Mesodermal cell (in vitro differentiated cells): ENCODE results near the gene ZNF76.

Experiments used
- H3K27ac ChIP-seq: 2 replicates; pipeline ENCODE4 v1.7.0; 2013; ENCODE audit warnings: mild to moderate bottlenecking, low read depth, low read length, moderate library complexity; ENCODE audit not compliant: severe bottlenecking
- H3K36me3 ChIP-seq: 2 replicates; pipeline ENCODE4 v1.7.1; 2013; ENCODE audit warnings: mild to moderate bottlenecking, low read length, moderate library complexity; ENCODE audit not compliant: control insufficient read depth, insufficient read depth
- H3K4me1 ChIP-seq: one replicate; pipeline ENCODE4 v1.7.1; 2013; ENCODE audit warnings: mild to moderate bottlenecking, low read length; ENCODE audit not compliant: insufficient read depth, control insufficient read depth, poor library complexity, severe bottlenecking
- H3K4me3 ChIP-seq: 2 replicates; pipeline ENCODE4 v1.7.0; 2013; ENCODE audit warnings: low read length, control low read depth, mild to moderate bottlenecking; ENCODE audit not compliant: insufficient read depth, poor library complexity, severe bottlenecking; ENCODE audit errors: extremely low read depth
- H3K9me3 ChIP-seq: 2 replicates; pipeline ENCODE4 v1.7.1; 2013; ENCODE audit warnings: mild to moderate bottlenecking, low read length, moderate library complexity; ENCODE audit not compliant: control insufficient read depth
- WGBS, 2 experiments: methylation state at CpG; one replicate each; pipeline ENCODE4 v1.1.5; 2013; ENCODE audit warnings: missing lambda C conversion rate in 2 of 2; ENCODE audit not compliant: insufficient coverage in 2 of 2; 5-methylcytosine and 5-hydroxymethylcytosine counted together

The ZNF76 gene

GRCh38 chr6:35267446-35267845 lies 7.9 kb downstream of the ZNF76 start:
- no peak overlapping the region for H3K27ac ChIP-seq
- H3K9me3 ChIP-seq = no peaks in the 10 kb centered on the region

GRCh38 chr6:35267897-35268296 lies 8.4 kb downstream of the ZNF76 start:
- WGBS, 2 experiments = 57% methylated on average over 1 of the region's 2 CpGs; no CpG with 5 or more reads in 1 of the 2 experiments
- Histone ChIP-seq H3K4me1 (peaks cover 9% of the 10 kb centered on the region), H3K9me3 (no peaks in the 10 kb centered on the region), H3K27ac (no peak overlapping the region), H3K36me3 (no peaks in the 10 kb centered on the region), H3K4me3 (no peak overlapping the region)

More at GRCh38 chr6:35267446-35267845, 7.9 kb downstream of the ZNF76 start:
- Histone ChIP-seq H3K4me1 (peaks cover 13% of the 10 kb centered on the region), H3K4me3 (no peak overlapping the region), H3K36me3 (no peaks in the 10 kb centered on the region)
- WGBS, 2 experiments = 87 to 94% methylated on average over 7 to 8 of the region's 8 CpGs

GRCh38 chr6:35272005-35272404 lies 12.5 kb downstream of the ZNF76 start:
- Histone ChIP-seq H3K4me1 (peaks cover 8% of the 10 kb centered on the region), H3K4me3 (no peak overlapping the region), H3K27ac (no peak overlapping the region), H3K9me3 (no peaks in the 10 kb centered on the region), H3K36me3 (no peaks in the 10 kb centered on the region)
- 94 to 100% methylated on average over 1 to 2 of the region's 2 CpGs for WGBS, 2 experiments

- WGBS, 2 experiments = 91 to 100% methylated on average over 1 to 2 of the region's 4 CpGs
- no peaks in the 10 kb centered on the region for H3K4me1 ChIP-seq
- H3K27ac ChIP-seq = no peak overlapping the region
- H3K9me3 ChIP-seq = no peaks in the 10 kb centered on the region
- H3K36me3 ChIP-seq = no peaks in the 10 kb centered on the region
- H3K4me3 ChIP-seq = no peak overlapping the region
Observed at GRCh38 chr6:35273822-35274559, 14.5 kb downstream of the ZNF76 start.

- Histone ChIP-seq H3K9me3 (no peaks in the 10 kb centered on the region), H3K36me3 (no peaks in the 10 kb centered on the region), H3K27ac (no peak overlapping the region), H3K4me1 (no peaks in the 10 kb centered on the region), H3K4me3 (no peak overlapping the region)
- 91 to 94% methylated on average over 3 to 4 of the region's 4 CpGs for WGBS, 2 experiments
Observed at GRCh38 chr6:35275744-35276260, 16.3 kb downstream of the ZNF76 start.

GRCh38 chr6:35278708-35279107 lies 19.2 kb downstream of the ZNF76 start:
- H3K4me1 ChIP-seq = no peaks in the 10 kb centered on the region
- 97 to 98% methylated on average over 3 of the region's 3 CpGs for WGBS, 2 experiments
- H3K4me3 ChIP-seq = no peak overlapping the region
- peaks cover 22% of the 10 kb centered on the region for H3K36me3 ChIP-seq
- H3K9me3 ChIP-seq = no peaks in the 10 kb centered on the region
- H3K27ac ChIP-seq = no peak overlapping the region

- WGBS, 2 experiments = 94 to 95% methylated on average over 3 of the region's 4 CpGs
- Histone ChIP-seq H3K36me3 (peaks cover 23% of the 10 kb centered on the region), H3K27ac (no peak overlapping the region), H3K4me1 (no peaks in the 10 kb centered on the region), H3K9me3 (no peaks in the 10 kb centered on the region), H3K4me3 (no peak overlapping the region)
Observed at GRCh38 chr6:35280903-35281302, 21.4 kb downstream of the ZNF76 start.

- H3K27ac ChIP-seq = no peak overlapping the region
- WGBS, 2 experiments = 88 to 100% methylated on average over 2 of the region's 2 CpGs
- H3K36me3 ChIP-seq = peaks cover 28% of the 10 kb centered on the region
- no peaks in the 10 kb centered on the region for H3K4me1 ChIP-seq
- H3K4me3 ChIP-seq = no peak overlapping the region
- no peaks in the 10 kb centered on the region for H3K9me3 ChIP-seq
Observed at GRCh38 chr6:35282472-35282871, 22.9 kb downstream of the ZNF76 start.

GRCh38 chr6:35283361-35283760 lies 23.8 kb downstream of the ZNF76 start:
- no peaks in the 10 kb centered on the region for H3K9me3 ChIP-seq
- H3K36me3 ChIP-seq = peaks cover 34% of the 10 kb centered on the region
- no peak overlapping the region for H3K4me3 ChIP-seq
- H3K27ac ChIP-seq = no peak overlapping the region
- no peaks in the 10 kb centered on the region for H3K4me1 ChIP-seq
- 67% methylated on average over 1 of the region's 2 CpGs; no CpG with 5 or more reads in 1 of the 2 experiments for WGBS, 2 experiments

- Histone ChIP-seq H3K4me1 (no peaks in the 10 kb centered on the region), H3K27ac (no peak overlapping the region), H3K4me3 (no peak overlapping the region), H3K36me3 (peaks cover 30% of the 10 kb centered on the region), H3K9me3 (no peaks in the 10 kb centered on the region)
- 97 to 99% methylated on average over 12 of the region's 12 CpGs for WGBS, 2 experiments
Observed at GRCh38 chr6:35287671-35288396, 28.3 kb downstream of the ZNF76 start.
